Suprapubic skin (tissue), 4 donors: Measurements from ENCODE around the gene RAD54L. TPM values are rescaled to one million over a fixed set of nuclear protein-coding genes. Genes with fewer than 3 reads are reported as not detected.
A peak's percentile ranks its signal among the peaks of the same experiment; 100 is the strongest.
"Not testable (repeated sequence)": the region's sequence is repeated elsewhere in the genome, so short reads cannot be mapped to it uniquely, and the experiment has no call there.

Source experiments
- DNase-seq, 2 donors: peaks; one replicate each; pipeline ENCODE4 v3.0.0-alpha.2; 2019; ENCODE audit warnings: low spot score in 2 of 2
- H3K27ac ChIP-seq: fragments of 200-600 bp; sonication (generic); one replicate; pipeline ENCODE4 v1.5.1; 2019
- H3K27me3 ChIP-seq: fragments of 200-600 bp; sonication (generic); one replicate; pipeline ENCODE4 v1.5.1; 2019
- H3K36me3 ChIP-seq: fragments of 200-600 bp; sonication (generic); one replicate; pipeline ENCODE4 v1.5.1; 2019
- H3K4me1 ChIP-seq: fragments of 200-600 bp; sonication (generic); one replicate; pipeline ENCODE4 v1.5.1; 2019
- H3K4me3 ChIP-seq: fragments of 200-600 bp; sonication (generic); one replicate; pipeline ENCODE4 v1.5.1; 2019; ENCODE audit warnings: mild to moderate bottlenecking
- H3K9me3 ChIP-seq: fragments of 200-600 bp; sonication (generic); one replicate; pipeline ENCODE4 v1.5.1; 2019
- EP300 ChIP-seq: sonication (generic); formaldehyde crosslinking; IDR thresholded peaks from one replicate; pipeline ENCODE4 v1.6.1; 2017; ENCODE audit warnings: antibody characterized with exemption
- POLR2A ChIP-seq, 2 donors: fragments of 450-650 bp; IDR thresholded peaks; one replicate each; pipeline ENCODE4 v1.6.1; 2017; ENCODE audit warnings: antibody characterized with exemption in 2 of 2, mild to moderate bottlenecking in 2 of 2, moderate library complexity in 2 of 2
- POLR2AphosphoS5 ChIP-seq, 3 donors: sonication (generic); formaldehyde crosslinking; IDR thresholded peaks; one replicate each; pipeline ENCODE4 v1.6.1; 2017; ENCODE audit warnings: antibody characterized with exemption in 3 of 3
- WGBS: methylation state at CpG from one replicate; pipeline ENCODE4 v1.1.5; 2018; 5-methylcytosine and 5-hydroxymethylcytosine counted together
- total RNA-seq, 4 donors: library from RNA; depleted of rRNA; stranded (reverse); fragments of >200 nt; gene quantifications; one replicate each; pipeline ENCODE4 v1.1.0, GENCODE V29; 2016
- TF ChIP-seq, protein P1 (sequence below), 2 donors: fragments of 200-600 bp in 1 of 2; fragments of 450-650 bp in 1 of 2; sonication (generic) in 1 of 2; IDR thresholded peaks; one replicate each; pipeline ENCODE4 v1.5.1; 2016 to 2019; ENCODE audit warnings: antibody characterized with exemption in 2 of 2, mild to moderate bottlenecking in 1 of 2, moderate library complexity in 1 of 2

Gene RAD54L
- total RNA-seq, 4 donors from 2014 or later = 1.1 to 6.1 (median 2.1) TPM

- Histone ChIP-seq H3K27me3 (no peaks in the 10 kb centered on the region), H3K4me1 (peaks cover 24% of the 10 kb centered on the region), H3K9me3 (no peaks in the 10 kb centered on the region), H3K36me3 (no peaks in the 10 kb centered on the region), H3K27ac (no peak overlapping the region), H3K4me3 (no peak overlapping the region)
- DNase-seq = no peak
- TF ChIP-seq POLR2A (IDR thresholded peaks at IDR 0.05) = no peak
- TF ChIP-seq, protein P1, sequence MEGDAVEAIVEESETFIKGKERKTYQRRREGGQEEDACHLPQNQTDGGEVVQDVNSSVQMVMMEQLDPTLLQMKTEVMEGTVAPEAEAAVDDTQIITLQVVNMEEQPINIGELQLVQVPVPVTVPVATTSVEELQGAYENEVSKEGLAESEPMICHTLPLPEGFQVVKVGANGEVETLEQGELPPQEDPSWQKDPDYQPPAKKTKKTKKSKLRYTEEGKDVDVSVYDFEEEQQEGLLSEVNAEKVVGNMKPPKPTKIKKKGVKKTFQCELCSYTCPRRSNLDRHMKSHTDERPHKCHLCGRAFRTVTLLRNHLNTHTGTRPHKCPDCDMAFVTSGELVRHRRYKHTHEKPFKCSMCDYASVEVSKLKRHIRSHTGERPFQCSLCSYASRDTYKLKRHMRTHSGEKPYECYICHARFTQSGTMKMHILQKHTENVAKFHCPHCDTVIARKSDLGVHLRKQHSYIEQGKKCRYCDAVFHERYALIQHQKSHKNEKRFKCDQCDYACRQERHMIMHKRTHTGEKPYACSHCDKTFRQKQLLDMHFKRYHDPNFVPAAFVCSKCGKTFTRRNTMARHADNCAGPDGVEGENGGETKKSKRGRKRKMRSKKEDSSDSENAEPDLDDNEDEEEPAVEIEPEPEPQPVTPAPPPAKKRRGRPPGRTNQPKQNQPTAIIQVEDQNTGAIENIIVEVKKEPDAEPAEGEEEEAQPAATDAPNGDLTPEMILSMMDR (IDR thresholded peaks at IDR 0.05) = peak in 1 of 2 donors; percentile 29
- no peak for TF ChIP-seq POLR2AphosphoS5 (IDR thresholded peaks at IDR 0.05)
- no peak for TF ChIP-seq EP300
- 50% methylated on average over 3 of the region's 3 CpGs for WGBS
Measured at GRCh38 chr1:46244656-46245371, 2.7 kb upstream of the RAD54L start.

DNA sequence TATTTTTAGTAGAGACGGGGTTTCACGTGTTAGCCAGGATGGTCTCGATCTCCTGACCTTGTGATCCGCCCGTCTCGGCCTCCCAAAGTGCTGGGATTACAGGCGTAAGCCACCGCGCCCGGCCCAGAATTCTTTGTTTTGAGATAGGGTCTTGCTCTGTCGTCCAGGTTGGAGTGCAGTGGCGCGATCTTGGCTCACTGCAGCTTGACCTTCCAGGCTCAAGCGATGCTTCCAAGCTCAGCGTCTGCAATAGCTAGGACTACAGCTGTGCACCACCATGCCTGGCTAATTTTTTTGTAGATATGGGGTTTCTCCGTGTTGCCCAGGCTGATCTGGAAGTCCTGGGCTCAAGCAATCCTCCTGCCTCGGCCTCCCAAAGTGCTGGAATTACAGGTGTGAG lies 1.4 kb upstream of the RAD54L start:
- WGBS = 95% methylated on average over 17 of the region's 17 CpGs
- H3K27ac ChIP-seq, H3K9me3 ChIP-seq, H3K27me3 ChIP-seq, H3K4me3 ChIP-seq, H3K36me3 ChIP-seq, DNase-seq: not testable (repeated sequence)
- peaks cover 24% of the 10 kb centered on the region for H3K4me1 ChIP-seq

GRCh38 chr1:46246548-46247435 lies 771 bp upstream of the RAD54L start:
- Histone ChIP-seq H3K27me3 (no peaks in the 10 kb centered on the region), H3K36me3 (no peaks in the 10 kb centered on the region), H3K4me1 (peaks cover 24% of the 10 kb centered on the region), H3K27ac (peak overlapping the region; percentile 54), H3K9me3 (no peaks in the 10 kb centered on the region), H3K4me3 (peak overlapping the region; percentile 67)
- WGBS = 3% methylated on average over 35 of the region's 35 CpGs
- TF ChIP-seq, protein P1 (IDR thresholded peaks at IDR 0.05) = no peak
- no peak for TF ChIP-seq POLR2AphosphoS5 (IDR thresholded peaks at IDR 0.05)
- no peak for TF ChIP-seq EP300
- TF ChIP-seq POLR2A (IDR thresholded peaks at IDR 0.05) = no peak
- DNase-seq = peak in 1 of 2 donors; percentile 80

DNA sequence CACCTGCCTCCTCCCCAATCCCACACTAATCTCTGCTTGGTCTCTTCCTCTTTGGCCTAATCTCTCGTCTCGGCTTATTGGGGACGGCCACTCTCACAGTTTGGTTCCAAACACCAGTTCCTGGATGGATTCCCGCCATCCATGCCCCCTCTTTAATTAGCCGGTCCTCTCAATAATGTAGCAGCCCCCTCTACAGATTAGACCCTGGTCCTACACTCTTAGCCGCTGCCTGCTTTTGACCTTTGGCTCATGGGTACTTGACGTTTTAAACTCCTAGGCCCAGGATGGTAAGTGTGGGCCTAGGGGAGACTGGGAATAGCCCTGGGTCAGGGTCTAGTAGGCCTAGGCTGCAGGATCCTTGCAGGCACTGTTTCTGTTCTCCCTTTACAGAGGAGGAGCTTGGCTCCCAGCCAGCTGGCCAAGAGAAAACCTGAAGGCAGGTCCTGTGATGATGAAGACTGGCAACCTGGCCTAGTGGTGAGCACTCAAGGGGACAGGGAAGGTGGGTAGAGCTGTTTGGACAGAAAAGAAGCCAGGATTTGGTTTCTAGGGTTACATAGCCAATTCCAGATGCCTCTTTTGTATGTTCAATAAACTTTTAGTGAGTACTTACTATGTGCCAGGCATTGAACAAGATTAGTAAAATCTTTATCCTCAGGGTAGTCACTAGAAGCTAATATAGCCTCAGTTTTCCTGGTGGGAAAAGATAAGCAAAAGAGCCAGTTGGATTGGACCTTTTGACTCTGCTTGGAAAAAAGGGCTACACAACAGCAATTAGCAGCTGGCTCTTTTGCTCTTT lies 758 bp downstream of the RAD54L start:
- Histone ChIP-seq H3K4me3 (peak overlapping the region; percentile 67), H3K27ac (no peak overlapping the region), H3K9me3 (no peaks in the 10 kb centered on the region), H3K4me1 (peaks cover 24% of the 10 kb centered on the region), H3K36me3 (no peaks in the 10 kb centered on the region), H3K27me3 (no peaks in the 10 kb centered on the region)
- TF ChIP-seq EP300 = no peak
- TF ChIP-seq, protein P1 (IDR thresholded peaks at IDR 0.05) = no peak
- no peak for TF ChIP-seq POLR2A (IDR thresholded peaks at IDR 0.05)
- TF ChIP-seq POLR2AphosphoS5 (IDR thresholded peaks at IDR 0.05) = no peak
- 9% methylated on average over 7 of the region's 7 CpGs for WGBS
- peak in 1 of 2 donors; percentile 66 for DNase-seq

GRCh38 chr1:46254668-46255067 lies 7.1 kb downstream of the RAD54L start:
- no peaks in the 10 kb centered on the region for H3K9me3 ChIP-seq
- WGBS = 95% methylated on average over 5 of the region's 5 CpGs
- H3K4me1 ChIP-seq = no peaks in the 10 kb centered on the region
- no peak for DNase-seq
- H3K27me3 ChIP-seq = no peaks in the 10 kb centered on the region
- TF ChIP-seq, protein P1 (IDR thresholded peaks at IDR 0.05) = no peak
- TF ChIP-seq POLR2A (IDR thresholded peaks at IDR 0.05) (no peak), EP300 (no peak), POLR2AphosphoS5 (IDR thresholded peaks at IDR 0.05) (no peak)
- H3K4me3 ChIP-seq = no peak overlapping the region
- no peaks in the 10 kb centered on the region for H3K36me3 ChIP-seq
- no peak overlapping the region for H3K27ac ChIP-seq
